ENCODE measurements around the gene ASGR2.

DNA sequence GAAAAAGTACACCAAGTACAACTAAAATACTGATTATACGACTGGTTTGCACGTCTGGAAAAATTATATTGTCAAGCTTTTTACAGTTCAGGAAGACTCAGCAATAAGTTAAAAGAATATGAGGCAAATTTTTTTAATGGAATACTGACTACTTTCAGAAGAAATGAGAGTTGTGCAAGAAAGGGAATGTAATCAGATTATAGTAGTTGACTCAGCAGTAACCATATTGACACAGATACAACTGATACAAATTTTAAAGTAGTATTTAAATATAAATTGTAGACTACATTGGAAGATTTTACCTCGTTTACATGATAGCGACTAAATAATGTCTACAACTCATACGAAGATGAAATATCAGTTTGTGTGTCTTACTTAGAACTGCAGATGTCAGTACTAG lies 16.7 kb downstream of the ASGR2 start:
- TF ChIP-seq CTCF (IDR thresholded peaks at IDR 0.05) (no peak), EP300 (IDR thresholded peaks at IDR 0.05) (no peak)

All from ovary (tissue), 3 donors.